IPS-15b (cell line): Measurements from ENCODE around the gene CCL16.
"Not testable (repeated sequence)": the region's sequence is repeated elsewhere in the genome, so short reads cannot be mapped to it uniquely, and the experiment has no call there.

Experiments used
- H3K27me3 ChIP-seq: one replicate; pipeline ENCODE4 v1.6.1; 2013; ENCODE audit warnings: low read length; ENCODE audit not compliant: control insufficient read depth, insufficient read depth
- H3K36me3 ChIP-seq: one replicate; pipeline ENCODE4 v1.6.1; 2013; ENCODE audit warnings: low read length; ENCODE audit not compliant: control insufficient read depth, insufficient read depth
- H3K4me1 ChIP-seq: one replicate; pipeline ENCODE4 v1.6.1; 2013; ENCODE audit warnings: mild to moderate bottlenecking, low read length; ENCODE audit not compliant: control insufficient read depth, insufficient read depth
- H3K4me3 ChIP-seq: one replicate; pipeline ENCODE4 v1.5.1; 2013; ENCODE audit warnings: low read depth, low read length
- H3K9ac ChIP-seq: one replicate; pipeline ENCODE4 v1.6.1; 2013; ENCODE audit warnings: low read depth, mild to moderate bottlenecking, low read length
- H3K9me3 ChIP-seq: one replicate; pipeline ENCODE4 v1.6.1; 2013; ENCODE audit warnings: mild to moderate bottlenecking, low read length; ENCODE audit not compliant: control insufficient read depth, insufficient read depth

Gene CCL16

DNA sequence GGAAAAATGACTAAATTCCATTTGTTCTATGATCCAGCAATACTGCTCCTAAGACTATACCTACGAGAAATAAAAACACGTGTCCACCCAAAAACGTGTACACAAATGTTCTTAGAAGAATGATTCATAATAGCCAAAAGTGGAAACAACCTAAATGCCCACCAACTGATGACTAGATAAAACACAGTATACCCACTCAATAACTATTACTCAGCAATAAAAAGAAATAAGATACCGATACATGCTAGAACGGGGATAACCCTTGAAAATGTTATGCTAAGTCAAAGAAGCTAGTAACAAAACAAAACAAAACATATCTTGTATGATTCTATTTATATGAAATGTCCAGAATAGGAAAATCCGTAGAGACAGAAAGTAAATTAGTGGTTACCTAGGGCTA lies 17.6 kb downstream of the CCL16 start:
- Histone ChIP-seq H3K9ac (no peak overlapping the region), H3K9me3 (no peaks in the 10 kb centered on the region), H3K4me1 (no peaks in the 10 kb centered on the region), H3K27me3 (no peaks in the 10 kb centered on the region), H3K36me3 (no peaks in the 10 kb centered on the region), H3K4me3 (no peak overlapping the region)

- Histone ChIP-seq H3K36me3 (no peaks in the 10 kb centered on the region), H3K9ac (no peak overlapping the region), H3K4me1 (peaks cover 5% of the 10 kb centered on the region), H3K9me3 (no peaks in the 10 kb centered on the region), H3K4me3 (no peak overlapping the region), H3K27me3 (no peaks in the 10 kb centered on the region)
These were observed 27.6 kb downstream of the CCL16 start for GRCh38 chr17:35953720-35954119.

DNA sequence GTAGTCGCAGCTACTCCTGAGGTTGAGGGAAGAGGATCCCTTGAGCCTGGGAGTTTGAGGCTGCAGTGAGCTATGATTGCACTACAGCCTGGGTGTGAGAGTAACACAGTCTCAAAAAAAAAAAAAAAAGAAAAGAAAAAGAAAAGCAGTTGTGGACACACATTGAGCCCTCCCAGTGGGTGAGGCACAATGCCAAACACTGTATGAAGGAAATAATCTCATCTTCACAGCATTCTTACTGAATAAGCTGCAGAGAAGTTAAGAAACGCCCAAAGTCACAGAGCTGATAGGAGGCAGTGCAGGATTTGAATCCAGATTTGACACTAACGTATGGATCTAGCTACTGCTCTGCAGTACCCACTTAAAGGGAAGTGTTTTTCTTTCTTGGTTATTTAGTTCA lies 31.9 kb downstream of the CCL16 start:
- H3K27me3 ChIP-seq, result no peaks in the 10 kb centered on the region
- peaks cover 5% of the 10 kb centered on the region for H3K4me1 ChIP-seq
- H3K36me3 ChIP-seq, result no peaks in the 10 kb centered on the region
- no peaks in the 10 kb centered on the region for H3K9me3 ChIP-seq
- H3K9ac ChIP-seq, result no peak overlapping the region
- no peak overlapping the region for H3K4me3 ChIP-seq

DNA sequence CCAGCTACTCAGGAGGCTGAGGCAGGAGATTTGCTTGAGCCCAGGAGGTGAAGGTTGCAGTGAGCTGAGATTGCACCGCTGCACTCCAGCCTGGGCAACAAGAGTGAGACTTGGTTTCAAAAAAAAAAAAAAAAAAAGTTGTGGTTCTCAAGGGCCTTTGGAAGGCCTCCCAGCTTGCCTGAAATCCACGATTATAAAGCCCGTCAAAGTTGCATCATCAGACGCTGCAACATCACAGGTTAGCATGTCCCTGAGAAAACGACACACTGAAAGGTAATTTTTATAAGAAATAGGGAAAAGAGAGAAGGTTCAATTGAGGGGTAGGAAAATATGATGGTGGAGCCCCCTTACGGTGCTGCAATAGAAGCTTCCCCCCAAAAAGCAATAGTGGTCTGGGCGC lies 33.2 kb downstream of the CCL16 start:
- H3K36me3 ChIP-seq, result no peaks in the 10 kb centered on the region
- H3K9me3 ChIP-seq, result no peaks in the 10 kb centered on the region
- H3K4me1 ChIP-seq, result no peaks in the 10 kb centered on the region
- H3K9ac ChIP-seq, result no peak overlapping the region
- H3K27me3 ChIP-seq, result no peaks in the 10 kb centered on the region
- H3K4me3 ChIP-seq, result no peak overlapping the region

GRCh38 chr17:35947156-35947585 lies 34.1 kb downstream of the CCL16 start:
- H3K4me1 ChIP-seq, result no peaks in the 10 kb centered on the region
- H3K9me3 ChIP-seq, result no peaks in the 10 kb centered on the region
- H3K27me3 ChIP-seq, result no peaks in the 10 kb centered on the region
- no peak overlapping the region for H3K9ac ChIP-seq
- H3K4me3 ChIP-seq, result no peak overlapping the region
- H3K36me3 ChIP-seq, result no peaks in the 10 kb centered on the region

DNA sequence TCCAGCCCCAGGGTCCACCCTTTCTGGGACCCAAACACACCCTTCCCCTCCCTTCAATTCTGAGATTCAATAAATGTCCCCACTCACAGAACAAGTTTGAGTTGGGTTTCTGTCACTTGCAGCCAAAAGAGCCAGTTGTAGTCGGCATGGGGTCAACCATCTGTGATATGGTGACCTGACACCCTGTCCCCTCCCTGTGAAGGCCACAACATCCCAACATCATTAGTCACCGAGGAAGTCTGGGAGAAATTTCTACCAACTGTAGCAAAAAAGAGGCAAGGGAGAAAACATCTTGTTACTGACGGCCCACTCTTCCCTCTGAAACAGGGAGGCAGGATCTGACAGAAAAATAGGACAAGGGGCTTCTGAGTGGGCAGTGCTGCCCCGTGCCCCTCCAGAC lies 37.1 kb downstream of the CCL16 start:
- Histone ChIP-seq H3K4me1 (no peaks in the 10 kb centered on the region), H3K9ac (no peak overlapping the region), H3K27me3 (no peaks in the 10 kb centered on the region), H3K36me3 (no peaks in the 10 kb centered on the region), H3K9me3 (no peaks in the 10 kb centered on the region), H3K4me3 (no peak overlapping the region)

DNA sequence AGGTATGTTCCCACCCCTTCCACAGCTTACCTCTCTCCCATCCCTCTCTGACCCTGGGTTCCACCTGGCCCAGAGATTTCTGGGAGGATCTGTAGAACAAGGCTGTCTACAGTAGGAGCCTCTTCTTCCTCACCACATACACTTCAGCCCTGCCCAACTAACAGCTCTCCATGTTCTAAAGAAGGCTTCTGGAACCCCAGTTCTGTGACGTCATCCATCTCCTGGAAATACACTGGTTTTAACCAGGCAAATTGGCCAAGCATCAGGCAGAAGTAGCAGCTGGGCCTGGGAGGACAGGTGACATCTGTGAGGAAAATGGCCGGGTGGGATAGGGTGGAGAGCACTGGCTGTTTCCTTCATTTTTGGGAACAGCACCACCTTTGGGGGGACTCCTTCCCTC lies 37.8 kb downstream of the CCL16 start, which contains the start of gene LYZL6:
Gene LYZL6 (minus strand): TSS at position 177 of the 400 bp plus-strand sequence. CDS start 4,357 bp downstream, outside the sequence.
- Histone ChIP-seq H3K27me3 (no peaks in the 10 kb centered on the region), H3K9ac (no peak within 1 kb of the TSS), H3K4me3 (no peak within 1 kb of the TSS), H3K9me3 (no peaks in the 10 kb centered on the region), H3K4me1 (no peaks in the 10 kb centered on the region), H3K36me3 (no peaks in the 10 kb centered on the region)

DNA sequence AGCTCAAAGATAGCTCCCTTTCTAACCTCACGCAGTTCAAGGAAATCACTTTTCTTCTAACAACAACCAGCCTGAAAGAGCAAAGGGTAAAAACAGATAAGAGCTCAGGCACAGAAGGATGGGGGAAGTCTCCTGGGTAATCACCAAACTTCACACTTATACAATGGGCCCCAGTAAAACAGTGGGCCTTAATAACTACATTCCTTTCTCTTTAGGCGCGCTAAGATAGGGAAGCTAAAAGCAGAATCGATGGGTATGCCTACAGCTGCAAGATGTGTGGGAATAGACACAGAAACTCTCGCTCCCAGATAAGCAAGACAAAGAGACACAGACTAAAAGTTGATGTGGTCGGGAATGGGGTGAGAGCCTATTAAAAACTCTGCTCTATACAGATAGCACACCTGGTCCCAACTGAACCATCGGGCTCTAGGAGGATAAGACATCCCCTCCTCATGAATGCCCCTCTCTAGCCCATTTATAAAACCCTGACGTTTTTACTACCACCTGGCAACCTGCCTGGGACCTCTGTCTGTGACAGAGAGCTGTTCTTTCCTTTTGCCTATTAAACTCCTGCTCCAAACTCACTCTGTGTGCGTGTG lies 38.6 kb downstream of the CCL16 start:
- Histone ChIP-seq H3K4me1 (no peaks in the 10 kb centered on the region), H3K27me3 (no peaks in the 10 kb centered on the region), H3K4me3 (no peak overlapping the region), H3K9ac (no peak overlapping the region), H3K36me3 (no peaks in the 10 kb centered on the region), H3K9me3 (no peaks in the 10 kb centered on the region)

DNA sequence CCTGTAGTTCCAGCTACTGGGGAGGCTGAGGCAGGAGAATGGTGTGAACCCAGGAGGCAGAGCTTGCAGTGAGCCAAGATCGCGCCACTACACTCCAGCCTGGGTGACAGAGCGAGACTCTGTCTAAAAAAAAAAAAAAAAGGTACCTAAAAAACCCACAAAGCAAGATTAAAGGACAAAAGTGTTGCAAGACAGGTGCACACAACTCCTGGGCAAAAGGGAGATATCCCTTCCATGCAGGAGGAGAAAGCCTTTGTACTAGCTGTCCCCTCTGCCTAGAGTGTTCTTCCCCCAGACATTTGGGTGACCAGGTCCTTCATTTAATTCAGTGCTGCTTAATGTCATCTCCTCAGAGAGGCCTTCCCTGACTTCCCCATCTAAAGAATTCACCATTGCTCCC lies 42.8 kb downstream of the CCL16 start:
- H3K27me3 ChIP-seq, H3K9me3 ChIP-seq, H3K9ac ChIP-seq, H3K4me3 ChIP-seq, H3K4me1 ChIP-seq, H3K36me3 ChIP-seq: not testable (repeated sequence)

- Histone ChIP-seq H3K9ac (no peak overlapping the region), H3K27me3 (no peaks in the 10 kb centered on the region), H3K4me3 (no peak overlapping the region), H3K9me3 (no peaks in the 10 kb centered on the region), H3K36me3 (no peaks in the 10 kb centered on the region), H3K4me1 (peaks cover 3% of the 10 kb centered on the region)
These were observed 45.2 kb downstream of the CCL16 start for GRCh38 chr17:35936063-35936462.

DNA sequence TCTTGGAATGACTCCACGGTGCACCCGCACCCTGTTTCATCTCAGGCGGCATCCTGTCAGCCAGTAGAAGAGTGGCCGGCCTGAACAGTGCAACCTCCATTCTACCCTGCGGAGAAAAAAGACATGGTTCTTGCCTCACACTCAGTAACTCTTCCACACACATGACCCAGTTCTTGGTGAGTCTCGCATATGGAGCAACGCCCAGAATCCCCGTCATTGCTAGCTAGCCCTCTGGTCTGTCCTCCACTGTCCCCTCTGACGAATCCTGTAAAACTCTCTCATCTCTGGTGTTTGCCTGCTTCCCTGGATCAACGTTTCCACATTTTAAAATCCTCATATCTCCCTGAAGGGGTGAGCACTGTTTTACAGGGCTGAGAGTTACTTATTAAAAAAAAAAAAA lies 46.5 kb downstream of the CCL16 start:
- no peaks in the 10 kb centered on the region for H3K36me3 ChIP-seq
- no peak overlapping the region for H3K9ac ChIP-seq

DNA sequence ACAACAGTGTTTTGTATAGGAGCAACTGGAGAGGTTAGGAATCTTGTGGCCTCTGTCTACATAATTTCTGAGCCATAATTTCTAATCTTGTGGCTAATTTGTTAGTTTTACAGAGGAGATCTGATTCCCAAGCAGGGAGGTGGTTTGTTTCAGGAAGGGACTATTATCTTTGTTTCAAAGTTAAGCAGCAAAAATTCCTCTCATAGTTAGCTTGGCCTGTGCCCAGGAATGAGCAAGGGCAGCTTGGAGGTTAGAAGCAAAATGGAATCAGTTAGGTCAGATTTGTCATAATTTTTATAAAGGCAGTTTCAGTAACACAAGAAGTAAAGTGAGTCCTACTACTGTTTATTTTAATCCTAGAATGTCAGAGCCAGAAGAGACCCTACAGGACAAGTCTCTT lies 48.7 kb downstream of the CCL16 start:
- no peaks in the 10 kb centered on the region for H3K36me3 ChIP-seq
- H3K27me3 ChIP-seq, result peaks cover 6% of the 10 kb centered on the region
- no peaks in the 10 kb centered on the region for H3K9me3 ChIP-seq
- H3K4me3 ChIP-seq, result no peak overlapping the region
- peaks cover 6% of the 10 kb centered on the region for H3K4me1 ChIP-seq
- no peak overlapping the region for H3K9ac ChIP-seq

More for the DNA sequence above, 46.5 kb downstream of the CCL16 start:
- H3K9me3 ChIP-seq, result no peaks in the 10 kb centered on the region
- H3K27me3 ChIP-seq, result peaks cover 5% of the 10 kb centered on the region
- no peak overlapping the region for H3K4me3 ChIP-seq
- peaks cover 6% of the 10 kb centered on the region for H3K4me1 ChIP-seq
